Choroid plexus epithelial cell (primary cell): Measurements from ENCODE around the gene FOXO1.

Source experiments
- DNase-seq: peaks from one replicate; pipeline ENCODE4 v3.0.0-alpha.2; 2010; ENCODE audit warnings: low read depth
- H3K4me3 ChIP-seq: 2 replicates; pipeline ENCODE4 v1.5.1; 2011; ENCODE audit warnings: low read depth, mild to moderate bottlenecking, control low read depth, low read length, moderate library complexity
- TF ChIP-seq, protein P1 (sequence below): conservative IDR thresholded peaks from 2 replicates; pipeline ENCODE4 v1.5.1; 2011; ENCODE audit warnings: low read depth, mild to moderate bottlenecking, control low read depth, inconsistent platforms, low read length, moderate library complexity

The FOXO1 gene

DNA sequence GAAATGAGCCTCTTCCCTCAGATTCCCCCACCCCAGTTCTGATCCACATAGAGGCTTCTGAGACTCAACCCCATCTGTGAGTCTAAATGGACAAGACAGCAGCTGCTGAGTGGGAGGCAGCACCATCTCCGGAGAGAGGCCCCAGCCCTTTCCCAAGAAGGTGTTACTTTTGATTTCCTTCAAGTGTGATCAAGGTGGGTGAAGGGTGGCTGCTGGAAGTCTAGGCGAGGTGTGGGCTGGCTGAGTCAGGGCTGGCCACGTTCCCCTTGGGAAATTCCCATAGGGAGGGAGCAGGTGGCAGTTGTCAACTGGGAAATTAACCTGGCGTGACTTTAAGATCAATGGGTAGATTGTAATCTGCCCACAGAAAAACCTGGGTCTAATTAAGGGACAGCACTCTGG is 148.0 kb downstream of the FOXO1 start:
- no peak for DNase-seq

DNA sequence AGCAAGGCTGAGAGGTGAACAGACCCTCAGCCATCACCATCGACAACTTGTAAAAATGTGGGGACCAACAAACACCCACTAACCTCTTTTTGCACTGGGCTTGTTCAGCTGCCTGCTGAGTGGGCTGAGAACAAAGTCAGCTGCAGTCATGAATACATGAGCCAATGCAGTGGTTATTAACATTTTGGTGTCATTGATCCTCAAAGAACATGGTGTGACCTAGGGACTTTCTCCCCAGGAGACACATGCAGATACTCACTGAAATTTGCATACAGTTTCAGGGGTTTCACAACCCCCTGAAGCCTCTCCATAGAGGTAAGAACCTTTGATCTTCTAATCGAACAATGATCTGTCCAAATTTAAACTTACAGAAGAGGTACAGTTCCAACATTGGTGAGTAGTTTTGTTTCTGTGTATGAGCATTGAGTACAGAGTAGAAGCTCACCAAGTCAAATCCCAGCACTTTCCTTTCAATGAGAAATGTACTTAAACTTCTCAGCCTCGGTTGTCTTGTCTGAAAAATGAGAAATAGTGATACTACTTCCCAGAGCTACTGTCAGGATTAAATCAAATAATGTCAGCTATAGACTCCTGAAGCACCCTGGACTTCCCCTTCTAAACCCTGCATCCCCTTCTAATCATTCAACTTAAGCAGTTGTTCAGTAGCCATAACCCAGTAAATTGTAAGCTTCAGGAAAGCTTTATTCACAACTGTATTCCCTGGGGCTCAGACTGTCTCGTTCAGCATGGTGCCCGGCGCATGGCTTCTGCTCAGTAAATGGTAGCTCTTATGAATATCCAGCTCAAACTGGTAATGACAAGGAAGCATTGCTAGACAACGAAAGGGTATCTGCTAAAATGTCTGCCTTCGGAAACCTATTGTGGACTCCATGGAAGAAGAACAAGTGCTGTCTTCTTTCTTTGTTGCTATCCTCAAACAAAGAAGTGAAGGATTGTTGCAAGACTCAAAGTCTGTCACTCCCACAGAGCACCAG is 148.7 kb downstream of the FOXO1 start:
- TF ChIP-seq, protein P1, sequence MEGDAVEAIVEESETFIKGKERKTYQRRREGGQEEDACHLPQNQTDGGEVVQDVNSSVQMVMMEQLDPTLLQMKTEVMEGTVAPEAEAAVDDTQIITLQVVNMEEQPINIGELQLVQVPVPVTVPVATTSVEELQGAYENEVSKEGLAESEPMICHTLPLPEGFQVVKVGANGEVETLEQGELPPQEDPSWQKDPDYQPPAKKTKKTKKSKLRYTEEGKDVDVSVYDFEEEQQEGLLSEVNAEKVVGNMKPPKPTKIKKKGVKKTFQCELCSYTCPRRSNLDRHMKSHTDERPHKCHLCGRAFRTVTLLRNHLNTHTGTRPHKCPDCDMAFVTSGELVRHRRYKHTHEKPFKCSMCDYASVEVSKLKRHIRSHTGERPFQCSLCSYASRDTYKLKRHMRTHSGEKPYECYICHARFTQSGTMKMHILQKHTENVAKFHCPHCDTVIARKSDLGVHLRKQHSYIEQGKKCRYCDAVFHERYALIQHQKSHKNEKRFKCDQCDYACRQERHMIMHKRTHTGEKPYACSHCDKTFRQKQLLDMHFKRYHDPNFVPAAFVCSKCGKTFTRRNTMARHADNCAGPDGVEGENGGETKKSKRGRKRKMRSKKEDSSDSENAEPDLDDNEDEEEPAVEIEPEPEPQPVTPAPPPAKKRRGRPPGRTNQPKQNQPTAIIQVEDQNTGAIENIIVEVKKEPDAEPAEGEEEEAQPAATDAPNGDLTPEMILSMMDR = no peak
- DNase-seq = no peak
- H3K4me3 ChIP-seq = no peak overlapping the region

More for the DNA sequence above, 148.0 kb downstream of the FOXO1 start:
- TF ChIP-seq, protein P1 = no peak
- no peak overlapping the region for H3K4me3 ChIP-seq

DNA sequence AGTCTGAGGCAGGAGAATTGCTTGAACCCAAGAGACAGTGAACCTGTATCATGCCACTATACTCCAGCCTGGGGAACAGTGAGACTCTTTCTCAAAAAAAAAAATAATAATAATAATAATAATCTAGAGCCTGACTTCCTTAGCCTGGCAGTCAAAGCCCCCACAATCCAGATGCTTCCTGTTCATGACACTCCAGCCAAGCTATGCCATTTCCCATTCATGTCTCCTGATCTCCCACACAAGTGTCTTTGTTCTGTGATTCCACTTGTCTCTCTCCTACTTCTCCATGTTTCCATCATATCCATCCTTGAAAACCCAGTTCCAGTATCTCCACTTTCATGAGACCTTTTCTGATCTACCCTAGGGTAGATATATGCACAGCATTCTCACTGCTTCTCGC is 150.7 kb downstream of the FOXO1 start:
- TF ChIP-seq, protein P1 = no peak
- H3K4me3 ChIP-seq = no peak overlapping the region
- no peak for DNase-seq

DNA sequence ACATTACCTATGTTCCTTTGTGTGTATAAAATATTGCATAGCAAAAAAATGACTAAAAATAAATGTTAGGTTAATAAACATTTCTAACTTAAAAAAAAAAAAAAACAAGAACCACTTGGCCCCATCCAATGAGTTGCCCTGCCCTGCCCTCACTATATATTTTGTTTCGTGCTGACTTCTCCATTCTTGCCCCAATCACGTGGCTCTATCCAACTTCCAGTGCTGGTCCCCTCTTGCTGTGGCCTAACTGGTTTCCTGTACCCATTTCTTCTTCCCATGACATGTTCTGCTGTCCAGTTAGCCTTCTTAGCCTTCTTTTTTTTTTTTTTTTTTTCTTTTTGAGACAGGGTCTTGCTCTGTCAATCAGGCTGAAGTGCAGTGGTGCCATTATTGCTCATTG is 151.6 kb downstream of the FOXO1 start:
- no peak for DNase-seq
- no peak overlapping the region for H3K4me3 ChIP-seq
- TF ChIP-seq, protein P1 = no peak

DNA sequence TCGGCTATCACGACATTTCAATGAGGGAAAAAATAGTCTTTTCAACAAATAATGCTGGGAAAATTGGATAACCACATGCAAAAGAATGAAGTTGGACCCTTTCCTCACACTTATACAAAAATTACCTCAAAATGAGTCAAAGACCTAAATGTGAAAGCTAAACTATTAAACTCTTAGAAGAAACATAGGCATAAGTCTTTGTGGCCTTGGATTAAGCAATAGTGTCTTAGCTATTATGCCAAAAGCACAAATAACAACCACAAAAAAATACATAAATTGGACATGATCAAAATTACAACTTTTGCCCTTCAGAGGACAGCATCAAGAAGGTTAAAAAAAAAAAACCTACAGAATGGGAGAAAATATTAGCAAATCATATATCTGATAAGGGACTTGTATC is 156.6 kb downstream of the FOXO1 start:
- no peak overlapping the region for H3K4me3 ChIP-seq
- TF ChIP-seq, protein P1 = no peak
- DNase-seq = no peak

DNA sequence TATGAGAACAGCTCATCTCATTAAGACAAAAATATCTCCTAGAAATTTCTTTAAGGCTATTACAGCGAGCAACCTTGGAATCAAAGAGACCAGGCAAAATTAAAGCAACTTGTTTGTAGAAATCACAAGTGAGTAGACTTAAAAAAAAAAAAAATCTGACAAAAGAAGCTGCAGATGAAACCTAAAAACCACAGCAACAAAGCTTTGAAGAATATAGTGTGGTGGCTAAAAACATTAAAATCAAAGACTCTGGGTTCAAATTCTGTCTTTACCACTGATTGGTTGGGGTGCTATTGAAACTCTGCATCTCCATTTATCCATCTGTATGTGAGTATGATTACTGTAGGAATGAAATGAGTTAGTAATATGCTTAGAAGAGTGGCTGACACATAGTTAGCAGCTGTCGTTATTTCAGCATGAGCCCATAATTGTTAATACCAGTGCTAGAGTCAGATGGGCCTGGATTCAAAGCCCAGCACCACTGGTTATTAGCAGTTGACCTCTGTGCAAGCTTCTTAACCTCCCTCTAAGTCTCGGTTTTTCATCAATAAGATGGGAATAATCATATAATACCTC is 157.6 kb downstream of the FOXO1 start:
- TF ChIP-seq, protein P1 = no peak
- H3K4me3 ChIP-seq = no peak overlapping the region
- no peak for DNase-seq
